GM21423 (cell line): Measurements from ENCODE around the gene C1QTNF1.

Experiments used
- ATAC-seq: cut with Tn5 transposase; IDR thresholded peaks from one replicate; pipeline ENCODE4 v1.9.1; 2021; ENCODE audit warnings: mild to moderate bottlenecking, moderate library complexity; ENCODE audit not compliant: unreplicated experiment

The C1QTNF1 gene, protein sequence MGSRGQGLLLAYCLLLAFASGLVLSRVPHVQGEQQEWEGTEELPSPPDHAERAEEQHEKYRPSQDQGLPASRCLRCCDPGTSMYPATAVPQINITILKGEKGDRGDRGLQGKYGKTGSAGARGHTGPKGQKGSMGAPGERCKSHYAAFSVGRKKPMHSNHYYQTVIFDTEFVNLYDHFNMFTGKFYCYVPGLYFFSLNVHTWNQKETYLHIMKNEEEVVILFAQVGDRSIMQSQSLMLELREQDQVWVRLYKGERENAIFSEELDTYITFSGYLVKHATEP

GRCh38 chr17:79023886-79024771 is at the start of gene C1QTNF1:
Gene C1QTNF1 (plus strand): TSS chr17:79024169. CDS start chr17:79043969, 19,800 bp downstream.
- no peak for ATAC-seq

DNA sequence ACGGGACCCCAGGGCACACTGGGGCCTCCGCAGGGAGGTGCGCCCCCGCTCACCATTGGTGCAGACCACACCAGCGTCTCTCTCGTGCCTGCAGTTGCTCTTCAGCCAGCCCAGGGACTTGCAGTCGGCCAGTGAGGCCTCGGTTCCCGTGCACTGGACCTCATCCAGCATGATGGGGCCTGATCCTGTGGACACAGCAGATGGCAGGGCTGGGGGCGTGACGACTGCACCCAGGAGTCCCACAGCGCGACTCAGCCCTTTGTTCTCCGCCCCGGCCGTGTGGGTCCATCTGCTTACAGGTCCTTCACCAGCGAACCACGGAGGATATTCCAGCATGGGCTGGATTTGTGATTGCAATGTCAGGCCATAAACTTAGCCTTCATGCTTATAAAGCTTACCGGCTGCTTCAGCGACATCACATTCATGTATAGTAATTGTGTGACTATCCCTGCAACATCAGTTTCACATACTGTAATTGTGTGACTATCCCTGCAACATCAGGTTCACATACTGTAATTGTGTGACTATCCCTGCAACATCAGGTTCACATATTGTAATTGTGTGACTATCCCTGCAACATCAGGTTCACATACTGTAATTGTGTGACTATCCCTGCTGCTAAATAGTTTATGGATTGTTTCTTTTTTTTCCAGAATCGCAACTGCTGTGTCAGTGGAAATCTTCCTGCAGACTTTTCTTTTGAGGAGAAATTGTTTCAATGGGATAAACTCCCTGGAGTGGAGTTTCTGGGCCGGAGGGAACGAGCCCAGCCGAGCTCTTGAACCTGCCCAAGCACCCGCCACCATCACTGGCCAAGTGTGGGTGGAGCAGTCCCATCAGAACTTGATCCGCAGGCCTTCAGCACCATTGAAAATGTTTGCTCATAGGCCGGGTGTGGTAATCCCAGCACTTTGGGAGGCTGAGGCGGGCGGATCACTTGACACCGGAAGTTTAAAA is 49.1 kb upstream of the C1QTNF1 start:
- ATAC-seq: no peak

GRCh38 chr17:78976907-78977680 is 46.9 kb upstream of the C1QTNF1 start:
- ATAC-seq: no peak

DNA sequence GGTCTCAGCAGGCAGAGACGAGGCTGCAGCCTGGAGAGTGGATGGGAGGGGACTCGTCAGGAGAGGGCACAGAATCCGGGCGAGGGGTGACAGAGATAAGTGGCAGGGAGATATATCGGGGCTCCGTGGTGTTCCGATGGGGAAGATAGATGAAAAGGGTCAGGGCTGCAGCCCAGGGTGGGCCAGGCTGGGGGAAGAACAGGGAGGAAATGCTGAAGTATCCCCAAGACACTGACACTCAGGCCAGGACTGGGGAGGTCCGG is 46.4 kb upstream of the C1QTNF1 start:
- no peak for ATAC-seq

DNA sequence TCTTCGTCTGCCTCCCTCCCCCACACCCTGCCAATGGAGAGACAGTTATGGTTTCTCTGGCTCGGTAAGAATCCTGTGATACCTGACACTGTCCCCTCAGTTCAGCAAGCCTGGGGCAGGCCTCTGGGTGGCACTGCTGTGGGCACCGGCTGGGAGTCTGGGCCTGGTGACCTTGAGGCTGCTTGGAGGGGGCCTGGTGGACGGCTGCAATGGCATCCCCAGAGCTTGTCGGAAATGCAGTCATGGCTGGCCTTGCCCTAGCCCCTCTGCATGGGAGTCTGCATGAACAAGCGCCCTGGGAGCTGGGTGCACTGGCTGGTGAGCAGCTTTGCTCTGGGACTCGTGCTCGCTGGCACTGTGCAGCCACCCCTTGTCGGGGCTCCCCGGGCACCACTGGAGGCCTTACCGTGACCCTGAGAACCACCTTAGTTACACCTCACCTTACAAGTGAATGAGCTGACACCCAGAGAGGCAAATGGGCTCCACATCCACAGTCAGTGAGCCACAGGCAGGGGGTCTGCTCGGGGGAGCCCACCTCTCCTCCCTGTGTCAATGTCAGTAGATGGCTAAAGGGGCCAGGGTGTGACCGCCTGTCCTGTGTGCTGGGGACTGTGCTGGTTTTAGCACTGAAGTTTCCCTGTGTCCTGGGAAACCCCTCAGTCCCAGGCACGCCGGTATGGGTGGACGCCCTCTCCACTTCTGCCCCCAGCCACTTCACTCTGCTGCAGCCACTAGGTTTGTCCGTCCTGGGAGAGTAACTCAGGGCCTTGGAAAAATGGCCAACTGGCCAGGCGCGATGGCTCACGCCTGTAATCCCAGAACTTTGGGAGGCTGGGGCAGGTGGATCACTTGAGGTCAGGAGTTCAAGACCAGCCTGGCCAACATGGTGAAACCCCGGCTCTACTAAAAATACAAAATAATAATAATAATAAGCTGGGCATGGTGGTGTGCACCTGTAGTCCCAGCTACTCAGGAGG is 45.7 kb upstream of the C1QTNF1 start:
- ATAC-seq: no peak

DNA sequence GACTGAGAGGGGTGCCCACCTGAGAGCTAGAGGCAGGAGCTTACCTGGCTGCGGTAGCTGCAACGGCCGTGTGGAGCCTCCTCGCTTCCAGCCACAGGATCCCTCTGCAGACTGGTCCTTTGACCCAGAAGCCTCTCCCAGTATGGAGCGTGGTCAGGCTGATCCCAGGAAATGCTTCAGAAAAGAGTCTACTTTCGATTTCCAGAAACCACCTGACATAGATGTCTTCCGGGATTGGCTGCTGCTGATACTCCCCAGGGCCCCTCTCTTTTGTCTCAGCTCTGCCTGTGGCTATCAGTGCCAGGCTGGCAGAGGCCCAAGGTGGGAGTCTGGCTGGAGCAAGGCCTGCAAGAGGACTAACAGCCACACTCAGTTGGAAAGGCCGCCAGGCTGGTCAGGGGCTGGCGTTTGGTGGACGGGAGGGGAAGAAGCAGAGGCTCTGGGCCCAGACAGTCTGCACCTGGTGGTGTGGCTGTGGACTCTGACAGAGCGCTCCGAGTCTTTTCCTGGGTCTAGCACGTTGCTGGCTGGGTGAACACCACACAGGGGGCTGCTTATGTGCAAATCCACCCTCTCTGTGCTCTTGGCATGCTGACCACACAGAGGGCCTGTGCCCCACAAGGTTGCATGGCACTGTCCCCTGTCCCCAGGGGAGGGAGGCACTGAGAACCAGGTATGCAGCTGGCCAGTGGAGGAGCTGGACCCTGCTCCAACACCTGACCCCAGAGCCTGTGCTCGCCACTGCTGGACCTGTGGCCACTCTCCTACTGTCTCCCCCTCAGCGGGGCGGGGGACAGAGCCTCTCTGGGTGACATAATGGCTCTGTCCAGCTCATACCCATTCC is 44.0 kb upstream of the C1QTNF1 start, which contains the start of gene LGALS3BP:
LGALS3BP (minus strand) TSS at position 144 of the 844 bp plus-strand sequence. CDS start 2,732 bp downstream, outside the sequence.
- ATAC-seq: no peak

- ATAC-seq: no peak
Observed at GRCh38 chr17:78980624-78980972, 43.4 kb upstream of the C1QTNF1 start.

DNA sequence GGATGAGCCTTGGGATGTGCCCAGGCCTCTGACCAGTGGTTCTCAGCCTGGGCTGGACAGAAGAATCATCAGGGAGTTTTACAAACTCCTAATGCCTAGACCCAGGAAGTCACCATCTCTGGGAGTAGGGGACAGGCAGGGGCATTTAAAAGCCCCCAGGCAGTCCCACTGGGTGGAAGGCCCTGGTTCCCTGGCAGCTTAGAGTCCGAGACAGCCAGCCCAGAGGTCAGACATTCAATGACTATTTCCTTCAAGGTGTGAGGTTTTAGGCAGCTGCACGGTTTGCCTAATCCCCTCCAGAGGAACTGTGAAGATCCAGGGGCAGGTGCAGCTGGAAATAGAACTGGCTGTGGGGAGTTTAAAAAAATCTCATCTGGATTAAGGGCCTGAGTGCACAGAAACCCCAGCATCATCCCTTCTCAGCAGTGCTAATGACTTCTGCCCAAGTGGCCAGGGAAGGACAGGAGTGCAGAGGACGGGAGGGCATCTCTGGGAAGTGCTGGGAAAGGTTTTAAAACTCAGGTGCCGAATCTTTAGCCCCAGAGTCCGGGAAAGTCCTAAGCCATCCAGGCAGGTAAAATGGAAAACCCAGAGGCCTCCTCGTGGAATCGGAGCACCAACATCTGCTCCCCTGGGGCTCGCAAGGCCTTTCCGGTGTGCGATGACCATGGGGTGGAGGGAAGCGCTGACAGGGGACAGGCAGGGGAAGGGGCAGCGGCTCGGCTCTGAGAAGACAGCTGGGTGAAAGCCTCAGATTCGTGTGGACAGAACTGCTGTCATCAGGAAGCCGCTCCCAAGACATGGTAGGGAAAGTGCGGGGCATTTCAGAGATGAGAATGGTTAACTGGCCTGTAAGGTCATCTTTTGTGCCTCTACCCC is 42.7 kb upstream of the C1QTNF1 start:
- no peak for ATAC-seq

DNA sequence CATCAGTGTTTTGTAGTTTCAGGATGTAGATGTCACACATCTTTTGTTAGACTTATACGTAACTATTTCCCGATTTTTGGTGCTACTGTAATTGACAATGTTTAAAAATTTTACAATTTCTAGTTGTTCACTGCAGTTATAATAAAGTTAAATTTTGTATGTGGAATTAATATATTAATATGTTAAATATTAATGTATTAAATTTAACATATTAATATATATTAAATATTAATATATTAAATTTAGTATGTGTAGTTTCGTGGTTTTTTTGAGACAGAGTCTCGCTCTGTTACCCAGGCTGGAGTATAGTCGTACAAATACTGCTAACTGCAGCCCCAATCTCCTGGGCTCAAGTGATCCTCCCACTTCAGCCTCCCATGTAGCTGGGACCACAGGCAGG is 38.6 kb upstream of the C1QTNF1 start:
- ATAC-seq: no peak

DNA sequence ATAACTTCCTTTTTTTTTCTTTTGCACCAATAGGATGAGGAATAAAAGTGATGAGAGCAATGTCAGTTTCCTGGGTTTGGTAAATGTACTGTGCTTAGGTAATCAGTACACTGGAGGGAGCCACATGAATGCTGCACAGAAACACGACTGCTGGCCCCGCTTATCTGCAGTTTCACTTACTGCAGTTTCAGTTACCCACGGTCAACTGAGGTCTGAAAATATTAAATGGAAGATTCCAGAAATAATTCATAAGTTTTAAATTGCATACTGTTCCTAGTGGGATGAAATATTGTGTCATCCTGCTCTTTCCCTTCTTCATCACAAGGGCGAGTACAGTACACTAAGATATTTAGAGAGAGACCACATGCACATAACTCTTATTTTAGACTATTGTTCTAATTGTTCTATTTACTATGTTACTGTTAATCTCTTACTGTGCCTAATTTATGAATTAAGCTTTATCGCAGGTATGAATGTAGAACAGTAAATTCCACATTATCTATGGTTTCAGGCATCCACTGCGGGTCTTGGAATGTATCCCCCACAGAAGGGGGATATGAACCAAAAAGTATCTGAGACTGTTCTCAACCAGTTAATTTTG is 37.8 kb upstream of the C1QTNF1 start:
- no peak for ATAC-seq

- ATAC-seq: no peak
Observed at GRCh38 chr17:78986649-78987328, 37.2 kb upstream of the C1QTNF1 start.

- no peak for ATAC-seq
Observed at GRCh38 chr17:78988152-78988551, 35.8 kb upstream of the C1QTNF1 start.

- no peak for ATAC-seq
Observed at GRCh38 chr17:78990349-78991016, 33.5 kb upstream of the C1QTNF1 start.

DNA sequence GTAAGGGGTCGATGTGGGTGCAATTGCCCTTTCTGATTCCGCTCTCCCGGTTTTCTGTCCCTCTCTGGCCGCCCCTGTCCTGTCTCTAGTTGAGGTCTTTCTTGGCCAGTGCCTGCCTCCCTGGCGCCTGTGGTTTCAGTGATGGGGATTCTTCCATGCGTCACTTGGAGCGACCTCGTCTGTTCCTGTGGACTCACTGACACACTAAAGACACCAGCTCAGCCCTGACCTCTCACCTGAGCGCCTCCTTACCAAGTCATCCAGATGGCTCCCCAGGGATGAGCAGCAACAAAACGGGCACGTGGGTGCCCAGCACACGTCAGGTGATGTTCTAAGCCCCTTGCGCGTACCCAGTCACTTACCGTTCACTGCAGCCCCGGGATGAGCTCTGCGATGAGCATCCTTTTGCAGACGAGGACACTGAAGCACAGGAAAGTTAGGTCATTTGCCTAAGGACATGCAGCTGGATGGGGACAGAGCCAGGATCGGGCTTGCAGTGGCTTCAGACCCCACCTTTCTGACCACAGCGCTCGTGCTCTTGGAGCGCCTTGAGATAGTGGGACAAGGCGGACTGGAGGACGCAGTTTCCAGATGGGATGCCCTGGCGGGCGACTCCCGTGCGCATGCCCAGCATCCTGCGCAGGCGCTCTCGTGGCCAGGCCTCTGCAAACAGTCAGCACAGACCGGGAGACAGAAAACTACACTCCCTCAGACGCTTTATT is 32.8 kb upstream of the C1QTNF1 start:
- ATAC-seq: no peak

GRCh38 chr17:78991906-78992532 is 31.9 kb upstream of the C1QTNF1 start:
- ATAC-seq: no peak
